NK-92 treated with Interleukin-12 subunit alpha and Interleukin-12 subunit beta, amount 100 ng/mL, for 24 hours (cell line): Measurements from ENCODE around the gene SMYD3.

Experiments
- DNase-seq: peaks from one replicate; lab custom pipeline; 2025; lab: John Stamatoyannopoulos, UW

SMYD3 gene

GRCh38 chr1:246069581-246069980 lies 437.5 kb downstream of the SMYD3 start:
- DNase-seq: no peak

- DNase-seq: no peak
These were observed 438.2 kb downstream of the SMYD3 start for GRCh38 chr1:246068619-246069509.

GRCh38 chr1:246068217-246068512 lies 438.9 kb downstream of the SMYD3 start:
- DNase-seq: no peak

- DNase-seq: no peak
These were observed 439.5 kb downstream of the SMYD3 start for GRCh38 chr1:246067432-246068216.

- DNase-seq: no peak
These were observed 440.5 kb downstream of the SMYD3 start for GRCh38 chr1:246066573-246066972.

GRCh38 chr1:246065592-246065991 lies 441.5 kb downstream of the SMYD3 start:
- DNase-seq: no peak

GRCh38 chr1:246064891-246065290 lies 442.2 kb downstream of the SMYD3 start:
- DNase-seq: no peak

GRCh38 chr1:246063013-246063616 lies 444.0 kb downstream of the SMYD3 start:
- no peak for DNase-seq

- DNase-seq: no peak
These were observed 448.6 kb downstream of the SMYD3 start for GRCh38 chr1:246058466-246058865.

- DNase-seq: no peak
These were observed 454.5 kb downstream of the SMYD3 start for GRCh38 chr1:246052603-246053002.

- no peak for DNase-seq
These were observed 455.1 kb downstream of the SMYD3 start for GRCh38 chr1:246051909-246052518.

- no peak for DNase-seq
These were observed 458.4 kb downstream of the SMYD3 start for GRCh38 chr1:246048693-246049092.

GRCh38 chr1:246043556-246043955 lies 463.5 kb downstream of the SMYD3 start:
- no peak for DNase-seq

- no peak for DNase-seq
These were observed 465.7 kb downstream of the SMYD3 start for GRCh38 chr1:246041360-246041759.

- no peak for DNase-seq
These were observed 466.7 kb downstream of the SMYD3 start for GRCh38 chr1:246040200-246040890.

- DNase-seq: no peak
These were observed 467.5 kb downstream of the SMYD3 start for GRCh38 chr1:246039584-246039983.

GRCh38 chr1:246037832-246038231 lies 469.2 kb downstream of the SMYD3 start:
- DNase-seq: no peak

- DNase-seq: no peak
These were observed 470.9 kb downstream of the SMYD3 start for GRCh38 chr1:246036175-246036574.

GRCh38 chr1:246035060-246035541 lies 472.0 kb downstream of the SMYD3 start:
- no peak for DNase-seq

- no peak for DNase-seq
These were observed 472.4 kb downstream of the SMYD3 start for GRCh38 chr1:246034630-246035029.

- no peak for DNase-seq
These were observed 474.1 kb downstream of the SMYD3 start for GRCh38 chr1:246032984-246033383.
